H1 (cell line): Measurements from ENCODE around the gene ZNF597. TPM values are rescaled to one million over a fixed set of nuclear protein-coding genes. Genes with fewer than 3 reads are reported as not detected.

Experiments used
- CTCF ChIA-PET: fragments of 300-600 bp; sonication (Branson Sonifier 250); formaldehyde crosslinking; loops from one replicate; lab custom pipeline; 2021; ENCODE audit not compliant: partially characterized antibody; lab: Charles Lee
- POLR2A ChIA-PET: fragments of 300-600 bp; sonication (Branson Sonifier 250); formaldehyde crosslinking; loops from one replicate; lab custom pipeline; 2021; ENCODE audit warnings: inconsistent platforms; ENCODE audit not compliant: partially characterized antibody; lab: Charles Lee
- DNase-seq, 2 experiments: peaks; one replicate each; pipeline versions ENCODE4 v3.0.0 to v3.0.0-alpha.2; 2010 to 2022; ENCODE audit warnings: low spot score in 2 of 2, low read depth in 1 of 2, mixed read lengths in 1 of 2
- FAIRE-seq: peaks from 2 replicates; lab custom pipeline; 2011; peaks lifted over from hg19 to GRCh38; lab: Jason Lieb, UNC
- H2AFZ ChIP-seq: 2 replicates; pipeline ENCODE4 v1.8.1; 2012; ENCODE audit warnings: low read length, inconsistent platforms
- H2AK5ac ChIP-seq: 2 replicates; pipeline ENCODE4 v1.6.1; 2013; ENCODE audit warnings: low read depth, low read length
- H2BK120ac ChIP-seq: replicated peaks from 2 replicates; pipeline ENCODE3; 2013; ENCODE audit warnings: low read depth, low read length, inconsistent platforms
- H2BK12ac ChIP-seq: 2 replicates; pipeline ENCODE4 v1.6.1; 2013; ENCODE audit warnings: low read depth, low read length
- H2BK15ac ChIP-seq: 2 replicates; pipeline ENCODE4 v1.6.1; 2013; ENCODE audit warnings: low read length
- H2BK20ac ChIP-seq: 2 replicates; pipeline ENCODE4 v1.6.1; 2013; ENCODE audit warnings: low read length
- H2BK5ac ChIP-seq: 2 replicates; pipeline ENCODE4 v1.6.1; 2013; ENCODE audit warnings: low read depth, low read length
- H3K14ac ChIP-seq: 2 replicates; pipeline ENCODE4 v1.6.1; 2013; ENCODE audit warnings: inconsistent platforms; ENCODE audit not compliant: insufficient read length
- H3K18ac ChIP-seq: 2 replicates; pipeline ENCODE4 v1.6.1; 2013; ENCODE audit warnings: low read length; ENCODE audit errors: extremely low read depth
- H3K23ac ChIP-seq: 2 replicates; pipeline ENCODE4 v1.6.1; 2013; ENCODE audit warnings: inconsistent platforms; ENCODE audit not compliant: insufficient read length
- H3K23me2 ChIP-seq: 2 replicates; pipeline ENCODE4 v1.6.1; 2013; ENCODE audit warnings: low read depth, low read length
- H3K27ac ChIP-seq: 2 replicates; pipeline ENCODE4 v1.6.1; 2011; ENCODE audit warnings: low read depth, low read length, inconsistent platforms
- H3K27me3 ChIP-seq, 4 experiments: replicated peaks in 1 of 4; 1 replicate in 1 of 4; 2 replicates in 3 of 4; pipeline versions ENCODE4 v1.6.1 to v1.8.1; 2011 to 2013; ENCODE audit warnings: low read length in 3 of 4, mild to moderate bottlenecking in 3 of 4, inconsistent platforms in 2 of 4, mixed read lengths in 2 of 4, moderate library complexity in 1 of 4; ENCODE audit not compliant: control insufficient read depth in 3 of 4, insufficient read depth in 3 of 4; ENCODE audit errors: extremely low read depth in 1 of 4
- H3K36me3 ChIP-seq, 4 experiments: 2 replicates each; pipeline versions ENCODE4 v1.6.1 to v1.8.1; 2011 to 2013; ENCODE audit warnings: mild to moderate bottlenecking in 4 of 4, low read length in 3 of 4, moderate library complexity in 2 of 4, control low read depth in 1 of 4, inconsistent platforms in 1 of 4; ENCODE audit not compliant: insufficient read depth in 4 of 4, control insufficient read depth in 2 of 4
- H3K4ac ChIP-seq: replicated peaks from 2 replicates; pipeline ENCODE3; 2013; ENCODE audit warnings: low read length, low read depth, mixed read lengths, inconsistent platforms; ENCODE audit not compliant: insufficient read length
- H3K4me1 ChIP-seq, 4 experiments: replicated peaks in 1 of 4; 1 replicate in 1 of 4; 2 replicates in 3 of 4; pipeline versions ENCODE4 v1.6.1 to v1.8.1; 2011 to 2013; ENCODE audit warnings: low read length in 3 of 4, inconsistent platforms in 2 of 4, mixed read lengths in 1 of 4; ENCODE audit not compliant: insufficient read depth in 4 of 4, control insufficient read depth in 3 of 4
- H3K4me2 ChIP-seq, 2 experiments: 2 replicates each; pipeline versions ENCODE4 v1.6.1 to v1.8.1; 2011 to 2013; ENCODE audit warnings: low read depth in 2 of 2, low read length in 2 of 2, control low read depth in 1 of 2, inconsistent platforms in 1 of 2, mild to moderate bottlenecking in 1 of 2; ENCODE audit not compliant: insufficient read depth in 1 of 2
- H3K4me3 ChIP-seq, 4 experiments: fragments of 200-600, 300-600 bp in 1 of 4; sonication (generic), shearing (Covaris generic), sonication (Bioruptor Twin) in 1 of 4; 2 replicates each; pipeline versions ENCODE4 v1.5.1 to v1.8.1; 2011 to 2016; ENCODE audit warnings: low read length in 4 of 4, low read depth in 3 of 4, control low read depth in 2 of 4, inconsistent platforms in 2 of 4, mild to moderate bottlenecking in 2 of 4, mixed read lengths in 1 of 4, moderate library complexity in 1 of 4; ENCODE audit not compliant: insufficient read depth in 2 of 4; ENCODE audit errors: extremely low read depth in 1 of 4
- H3K56ac ChIP-seq: replicated peaks from 2 replicates; pipeline ENCODE3; 2013; ENCODE audit warnings: low read depth, mild to moderate bottlenecking, mixed read lengths, low read length, inconsistent platforms; ENCODE audit not compliant: insufficient read length
- H3K79me1 ChIP-seq: 2 replicates; pipeline ENCODE4 v1.6.1; 2013; ENCODE audit warnings: low read depth, low read length, control low read depth
- H3K79me2 ChIP-seq, 2 experiments: 2 replicates each; pipeline versions ENCODE4 v1.6.1 to v1.8.1; 2012 to 2013; ENCODE audit warnings: low read length in 2 of 2, mild to moderate bottlenecking in 2 of 2, inconsistent platforms in 1 of 2; ENCODE audit not compliant: insufficient read depth in 2 of 2, control insufficient read depth in 1 of 2
- H3K9ac ChIP-seq, 4 experiments: replicated peaks in 1 of 4; 1 replicate in 1 of 4; 2 replicates in 3 of 4; pipeline versions ENCODE4 v1.6.1 to v1.8.1; 2011 to 2013; ENCODE audit warnings: low read depth in 3 of 4, low read length in 3 of 4, control low read depth in 2 of 4, mild to moderate bottlenecking in 2 of 4, moderate library complexity in 2 of 4, inconsistent platforms in 1 of 4; ENCODE audit errors: extremely low read depth in 1 of 4
- H3K9me3 ChIP-seq, 2 experiments: 2 replicates each; pipeline versions ENCODE4 v1.6.1 to v1.8.1; 2012 to 2013; ENCODE audit warnings: mild to moderate bottlenecking in 2 of 2, moderate library complexity in 2 of 2, control low read depth in 1 of 2, inconsistent platforms in 1 of 2, low read depth in 1 of 2, low read length in 1 of 2, mixed read lengths in 1 of 2; ENCODE audit not compliant: insufficient read depth in 2 of 2
- H4K20me1 ChIP-seq, 2 experiments: replicated peaks in 1 of 2; 2 replicates each; pipeline versions ENCODE3 to v1.8.1; 2011 to 2013; ENCODE audit warnings: inconsistent platforms in 2 of 2, low read length in 2 of 2, mild to moderate bottlenecking in 1 of 2; ENCODE audit not compliant: insufficient read depth in 2 of 2, control insufficient read depth in 1 of 2
- H4K5ac ChIP-seq: 2 replicates; pipeline ENCODE4 v1.6.1; 2013; ENCODE audit warnings: low read length, low read depth, mixed read lengths, inconsistent platforms; ENCODE audit not compliant: insufficient read length
- H4K8ac ChIP-seq: 2 replicates; pipeline ENCODE4 v1.8.0; 2013; ENCODE audit warnings: mild to moderate bottlenecking, moderate library complexity, low read length, inconsistent platforms; ENCODE audit not compliant: insufficient read depth; ENCODE audit errors: extremely low read depth
- H4K91ac ChIP-seq: replicated peaks from 2 replicates; pipeline ENCODE3; 2013; ENCODE audit warnings: low read length, mixed read lengths, inconsistent platforms; ENCODE audit not compliant: insufficient read length
- ASH2L ChIP-seq: fragments of 200-600, 300-600 bp; sonication (generic); IDR thresholded peaks from one replicate; pipeline ENCODE4 v1.7.1; 2017; ENCODE audit warnings: low read length
- BCL11A ChIP-seq, 2 experiments: IDR thresholded peaks; one replicate each; pipeline ENCODE4 v1.6.1; 2011; ENCODE audit warnings: low read depth in 2 of 2, low read length in 2 of 2, mild to moderate bottlenecking in 2 of 2
- CHD1 ChIP-seq: IDR thresholded peaks from 2 replicates; pipeline ENCODE4 v1.6.1; 2012; ENCODE audit warnings: low read depth, low read length, improper control_type of control experiment
- CREB1 ChIP-seq: IDR thresholded peaks from 2 replicates; pipeline ENCODE4 v1.6.1; 2012; ENCODE audit warnings: inconsistent platforms
- EZH2 ChIP-seq: fragments of 200-600 bp; sonication (generic); IDR thresholded peaks from 2 replicates; pipeline ENCODE4 v1.7.1; 2012; ENCODE audit warnings: low read depth, mild to moderate bottlenecking, moderate library complexity, low read length, inconsistent platforms; ENCODE audit not compliant: severe bottlenecking
- HDAC2 ChIP-seq, 2 experiments: fragments of 300-600 bp in 1 of 2; sonication (generic) in 1 of 2; IDR thresholded peaks; 2 replicates each; pipeline ENCODE4 v1.6.1; 2011 to 2012; ENCODE audit warnings: low read depth in 2 of 2, low read length in 2 of 2, mild to moderate bottlenecking in 2 of 2, moderate library complexity in 2 of 2, borderline replicate concordance in 1 of 2, inconsistent platforms in 1 of 2
- KDM1A ChIP-seq: fragments of 200-600, 300-600 bp; sonication (generic); IDR thresholded peaks from 2 replicates; pipeline ENCODE4 v1.7.1; 2016; ENCODE audit warnings: mild to moderate bottlenecking, low read length, borderline replicate concordance
- POLR2A ChIP-seq, 2 experiments: IDR thresholded peaks; 1 replicate in 1 of 2; 2 replicates in 1 of 2; pipeline ENCODE4 v1.6.1; 2011; ENCODE audit warnings: low read depth in 2 of 2, low read length in 2 of 2, mild to moderate bottlenecking in 2 of 2; ENCODE audit errors: control extremely low read depth in 1 of 2
- RBBP5 ChIP-seq: IDR thresholded peaks from 2 replicates; pipeline ENCODE4 v1.7.1; 2012; ENCODE audit warnings: low read depth, mild to moderate bottlenecking, inconsistent platforms, low read length, moderate library complexity, borderline replicate concordance
- RXRA ChIP-seq: IDR thresholded peaks from 2 replicates; pipeline ENCODE4 v1.6.1; 2011; ENCODE audit warnings: low read depth, mild to moderate bottlenecking, low read length, moderate library complexity; ENCODE audit not compliant: insufficient read depth
- SP2 ChIP-seq: IDR thresholded peaks from 2 replicates; pipeline ENCODE4 v1.6.1; 2012; ENCODE audit warnings: mild to moderate bottlenecking, low read length, inconsistent platforms
- SRF ChIP-seq: IDR thresholded peaks from 2 replicates; pipeline ENCODE4 v1.6.1; 2011; ENCODE audit warnings: mild to moderate bottlenecking, low read depth, low read length, moderate library complexity
- ZNF274 ChIP-seq: IDR thresholded peaks from 2 replicates; pipeline ENCODE4 v1.7.0; 2012; ENCODE audit warnings: low read length, borderline replicate concordance; ENCODE audit errors: extremely low read depth
- WGBS, 2 experiments: shearing (Covaris generic) in 1 of 2; methylation state at CpG; one replicate each; pipeline versions ENCODE4 v1.1.6 to v1.1.7; 2013 to 2015; ENCODE audit warnings: low lambda C conversion rate in 2 of 2, mixed read lengths in 2 of 2, inconsistent platforms in 1 of 2, low coverage in 1 of 2, missing lambda C conversion rate in 1 of 2; ENCODE audit not compliant: insufficient replicate concordance in 2 of 2, insufficient coverage in 1 of 2, insufficient read length in 1 of 2; ENCODE audit errors: extremely low coverage in 1 of 2, missing lambda C conversion rate in 1 of 2; 5-methylcytosine and 5-hydroxymethylcytosine counted together
- polyA plus RNA-seq, 7 experiments: library from polyadenylated mRNA; depleted of rRNA in 3 of 7; stranded (reverse) in 5 of 7; unstranded in 2 of 7; fragments of >200 nt in 5 of 7; fragments of 200-250 nt in 2 of 7; gene quantifications; 1 replicate in 5 of 7; 2 replicates in 1 of 7; 4 replicates in 1 of 7; pipeline versions ENCODE4 v1.2.1 to v1.2.3, GENCODE V29; 2011 to 2013; ENCODE audit warnings: missing spikeins in 2 of 7, mixed read lengths in 2 of 7
- total RNA-seq: library from RNA; stranded (reverse); fragmentation: NEBNext Ultra II Directional; extraction: Animal tissue kit (Norgen Biotek cat#: 25700); gene quantifications from 2 replicates; pipeline ENCODE4 v1.2.1, GENCODE V29; 2021
- TF ChIP-seq, protein P1 (sequence below): IDR thresholded peaks from 2 replicates; pipeline ENCODE4 v1.6.1; 2011; ENCODE audit warnings: low read depth, mild to moderate bottlenecking, low read length; ENCODE audit not compliant: insufficient read depth

ZNF597 gene
- total and polyA plus RNA-seq, 2 of the 8 experiments (the other 6 are each of a cell fraction or from before 2014, with no cell fraction given): 0.68 to 2.6 TPM

DNA sequence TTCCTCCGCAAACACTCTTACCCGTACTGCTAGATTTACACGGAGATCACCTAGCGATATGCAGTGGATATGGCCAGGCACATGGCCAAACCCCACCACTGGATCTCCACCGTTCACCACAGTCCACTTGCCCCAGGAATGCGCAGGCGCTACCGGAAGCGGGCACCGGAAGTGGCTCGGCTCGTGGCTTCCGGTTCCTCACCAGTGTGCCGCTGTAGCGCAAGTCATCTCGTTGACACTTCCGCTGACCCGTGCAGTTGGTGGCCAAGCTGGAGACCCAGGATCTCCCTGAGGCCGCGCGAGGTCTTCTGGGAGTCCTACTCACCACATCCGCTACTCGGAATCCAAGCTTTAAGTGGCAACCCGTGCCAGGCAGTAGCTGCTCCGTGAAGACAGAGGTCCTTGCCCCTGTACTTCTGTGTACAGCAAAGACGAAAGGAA, 11.5 kb downstream of the ZNF597 start:
- Histone ChIP-seq H3K27me3 (no peaks in the 10 kb centered on the region), H3K23ac (no peak overlapping the region), H3K9me3 (0 out of 4 replicates have a peak, but pooled peaks cover 0 to 3% of the 10 kb centered on the region in 2 experiments), H3K23me2 (no peaks in the 10 kb centered on the region), H2BK120ac (no peak overlapping the region), H3K27ac (no peak overlapping the region), H3K36me3 (peaks cover 0 to 5% (median 2%) of the 10 kb centered on the region in 4 experiments; a peak in 4 of 8 replicates), H3K9ac (no peak overlapping the region), H3K4ac (no peak overlapping the region), H3K79me2 (no peaks in the 10 kb centered on the region), H3K56ac (no peak overlapping the region), H2AK5ac (no peak overlapping the region), H3K14ac (no peak overlapping the region), H2BK5ac (no peak overlapping the region), H2BK15ac (no peak overlapping the region), H3K18ac (no peak overlapping the region), H4K91ac (no peak overlapping the region), H2AFZ (no peak overlapping the region), H4K8ac (no peak overlapping the region), H4K5ac (no peak overlapping the region), H4K20me1 (no peaks in the 10 kb centered on the region), H3K79me1 (no peaks in the 10 kb centered on the region; the same call in 1 of the 2 replicates), H3K4me3 (no peak overlapping the region), H3K4me2 (no peak overlapping the region), H3K4me1 (no peaks in the 10 kb centered on the region), H2BK20ac (no peak overlapping the region), H2BK12ac (no peak overlapping the region)
- ChIA-PET POLR2A (interaction anchor here (2.5 kb wide), 1 partner anchor 11 kb away, joined by 7 read pairs; the partner anchor contains the start of genes NAA60 and ZNF597), CTCF (interaction anchor here (1.5 kb wide), 1 partner anchor 12 kb away, joined by 5 read pairs; the partner anchor contains the start of genes NAA60 and ZNF597)
- no peak for FAIRE-seq
- DNase-seq: no peak
- 96% methylated on average over 26 of the region's 26 CpGs; no CpG with 5 or more reads in 1 of the 2 experiments for WGBS, 2 experiments
- TF ChIP-seq CHD1 (no peak), SRF (no peak), RBBP5 (no peak), HDAC2 (IDR thresholded peaks at IDR 0.05; ENCODE audit: borderline replicate concordance in 1 of 2, low read depth in 2 of 2, low read length in 2 of 2) (no peak), RXRA (no peak), SP2 (no peak), ASH2L (no peak), BCL11A (IDR thresholded peaks at IDR 0.05; ENCODE audit: low read depth in 2 of 2, low read length in 2 of 2) (no peak), CREB1 (no peak), KDM1A (no peak), ZNF274 (no peak), POLR2A (IDR thresholded peaks at IDR 0.05; ENCODE audit: control extremely low read depth in 1 of 2, low read depth in 2 of 2, low read length in 2 of 2) (no peak), EZH2 (no peak)
- TF ChIP-seq, protein P1, sequence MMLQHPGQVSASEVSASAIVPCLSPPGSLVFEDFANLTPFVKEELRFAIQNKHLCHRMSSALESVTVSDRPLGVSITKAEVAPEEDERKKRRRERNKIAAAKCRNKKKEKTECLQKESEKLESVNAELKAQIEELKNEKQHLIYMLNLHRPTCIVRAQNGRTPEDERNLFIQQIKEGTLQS: no peak
